BE2C (cell line): ENCODE measurements around the gene DACT2.

ENCODE experiments used
- DNase-seq: peaks from one replicate; pipeline ENCODE4 v3.0.0-alpha.2; 2020
- H3K27me3 ChIP-seq: fragments of 250-450 bp; sonication (Bioruptor Pico); 2 replicates; pipeline ENCODE4 v1.5.1; 2020; ENCODE audit warnings: mild to moderate bottlenecking
- H3K36me3 ChIP-seq: fragments of 250-450 bp; sonication (Bioruptor Pico); 2 replicates; pipeline ENCODE4 v1.5.1; 2020; ENCODE audit warnings: mild to moderate bottlenecking
- H3K4me1 ChIP-seq: fragments of 250-450 bp; sonication (Bioruptor Pico); 2 replicates; pipeline ENCODE4 v1.5.1; 2020
- H3K4me3 ChIP-seq: 2 replicates; pipeline ENCODE4 v1.5.1; 2011; ENCODE audit warnings: low read depth, low read length
- H3K9me3 ChIP-seq: fragments of 250-450 bp; sonication (Bioruptor Pico); 2 replicates; pipeline ENCODE4 v1.5.1; 2020
- TF ChIP-seq, protein P1 (sequence below): IDR thresholded peaks from 2 replicates; pipeline ENCODE4 v1.5.1; 2012; ENCODE audit warnings: mild to moderate bottlenecking, low read depth, low read length

The DACT2 gene

GRCh38 chr6:168276576-168277273 is 42.9 kb downstream of the DACT2 start:
- H3K27me3 ChIP-seq = no peaks in the 10 kb centered on the region
- TF ChIP-seq, protein P1, sequence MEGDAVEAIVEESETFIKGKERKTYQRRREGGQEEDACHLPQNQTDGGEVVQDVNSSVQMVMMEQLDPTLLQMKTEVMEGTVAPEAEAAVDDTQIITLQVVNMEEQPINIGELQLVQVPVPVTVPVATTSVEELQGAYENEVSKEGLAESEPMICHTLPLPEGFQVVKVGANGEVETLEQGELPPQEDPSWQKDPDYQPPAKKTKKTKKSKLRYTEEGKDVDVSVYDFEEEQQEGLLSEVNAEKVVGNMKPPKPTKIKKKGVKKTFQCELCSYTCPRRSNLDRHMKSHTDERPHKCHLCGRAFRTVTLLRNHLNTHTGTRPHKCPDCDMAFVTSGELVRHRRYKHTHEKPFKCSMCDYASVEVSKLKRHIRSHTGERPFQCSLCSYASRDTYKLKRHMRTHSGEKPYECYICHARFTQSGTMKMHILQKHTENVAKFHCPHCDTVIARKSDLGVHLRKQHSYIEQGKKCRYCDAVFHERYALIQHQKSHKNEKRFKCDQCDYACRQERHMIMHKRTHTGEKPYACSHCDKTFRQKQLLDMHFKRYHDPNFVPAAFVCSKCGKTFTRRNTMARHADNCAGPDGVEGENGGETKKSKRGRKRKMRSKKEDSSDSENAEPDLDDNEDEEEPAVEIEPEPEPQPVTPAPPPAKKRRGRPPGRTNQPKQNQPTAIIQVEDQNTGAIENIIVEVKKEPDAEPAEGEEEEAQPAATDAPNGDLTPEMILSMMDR = no peak
- peaks cover 11% of the 10 kb centered on the region for H3K4me1 ChIP-seq
- H3K4me3 ChIP-seq = no peak overlapping the region
- no peak for DNase-seq
- no peaks in the 10 kb centered on the region for H3K36me3 ChIP-seq
- no peaks in the 10 kb centered on the region; the same call in 1 of the 2 replicates for H3K9me3 ChIP-seq

- Histone ChIP-seq H3K9me3 (no peaks in the 10 kb centered on the region), H3K4me1 (peaks cover 11% of the 10 kb centered on the region), H3K4me3 (no peak overlapping the region), H3K27me3 (no peaks in the 10 kb centered on the region), H3K36me3 (no peaks in the 10 kb centered on the region)
- TF ChIP-seq, protein P1 = no peak
- no peak for DNase-seq
Observed at GRCh38 chr6:168275168-168275567, 44.4 kb downstream of the DACT2 start.

GRCh38 chr6:168274037-168274952 is 45.3 kb downstream of the DACT2 start:
- Histone ChIP-seq H3K9me3 (no peaks in the 10 kb centered on the region), H3K4me3 (no peak overlapping the region), H3K4me1 (peaks cover 11% of the 10 kb centered on the region), H3K27me3 (no peaks in the 10 kb centered on the region), H3K36me3 (no peaks in the 10 kb centered on the region)
- TF ChIP-seq, protein P1 = no peak
- DNase-seq = no peak

- no peak for DNase-seq
- Histone ChIP-seq H3K4me3 (no peak overlapping the region), H3K4me1 (peaks cover 11% of the 10 kb centered on the region), H3K27me3 (no peaks in the 10 kb centered on the region), H3K9me3 (no peaks in the 10 kb centered on the region), H3K36me3 (no peaks in the 10 kb centered on the region)
- TF ChIP-seq, protein P1 = no peak
Observed at GRCh38 chr6:168273441-168274036, 46.0 kb downstream of the DACT2 start.

GRCh38 chr6:168272415-168273325 is 46.9 kb downstream of the DACT2 start:
- peaks cover 11% of the 10 kb centered on the region for H3K4me1 ChIP-seq
- no peaks in the 10 kb centered on the region for H3K27me3 ChIP-seq
- peak; percentile 62 for DNase-seq
- TF ChIP-seq, protein P1 = no peak
- no peaks in the 10 kb centered on the region for H3K9me3 ChIP-seq
- H3K36me3 ChIP-seq = no peaks in the 10 kb centered on the region
- H3K4me3 ChIP-seq = peak overlapping the region; percentile 36
